AG09309 (cell line): Measurements from ENCODE around the gene CAPN1.

Source experiments
- DNase-seq: peaks from one replicate; pipeline ENCODE4 v3.0.0-alpha.2; 2010; ENCODE audit warnings: low read depth
- H3K4me3 ChIP-seq: 2 replicates; pipeline ENCODE4 v1.5.1; 2011; ENCODE audit warnings: mild to moderate bottlenecking, low read depth, low read length, moderate library complexity; ENCODE audit not compliant: control insufficient read depth
- TF ChIP-seq, protein P1 (sequence below): IDR thresholded peaks from 2 replicates; pipeline ENCODE4 v1.5.1; 2011; ENCODE audit warnings: mild to moderate bottlenecking, low read depth, low read length, inconsistent platforms; ENCODE audit not compliant: insufficient read depth, control insufficient read depth; ENCODE audit errors: missing control alignments

Gene CAPN1

GRCh38 chr11:65215441-65216076 is 33.8 kb downstream of the CAPN1 start:
- H3K4me3 ChIP-seq: no peak overlapping the region
- TF ChIP-seq, protein P1, sequence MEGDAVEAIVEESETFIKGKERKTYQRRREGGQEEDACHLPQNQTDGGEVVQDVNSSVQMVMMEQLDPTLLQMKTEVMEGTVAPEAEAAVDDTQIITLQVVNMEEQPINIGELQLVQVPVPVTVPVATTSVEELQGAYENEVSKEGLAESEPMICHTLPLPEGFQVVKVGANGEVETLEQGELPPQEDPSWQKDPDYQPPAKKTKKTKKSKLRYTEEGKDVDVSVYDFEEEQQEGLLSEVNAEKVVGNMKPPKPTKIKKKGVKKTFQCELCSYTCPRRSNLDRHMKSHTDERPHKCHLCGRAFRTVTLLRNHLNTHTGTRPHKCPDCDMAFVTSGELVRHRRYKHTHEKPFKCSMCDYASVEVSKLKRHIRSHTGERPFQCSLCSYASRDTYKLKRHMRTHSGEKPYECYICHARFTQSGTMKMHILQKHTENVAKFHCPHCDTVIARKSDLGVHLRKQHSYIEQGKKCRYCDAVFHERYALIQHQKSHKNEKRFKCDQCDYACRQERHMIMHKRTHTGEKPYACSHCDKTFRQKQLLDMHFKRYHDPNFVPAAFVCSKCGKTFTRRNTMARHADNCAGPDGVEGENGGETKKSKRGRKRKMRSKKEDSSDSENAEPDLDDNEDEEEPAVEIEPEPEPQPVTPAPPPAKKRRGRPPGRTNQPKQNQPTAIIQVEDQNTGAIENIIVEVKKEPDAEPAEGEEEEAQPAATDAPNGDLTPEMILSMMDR: no peak
- DNase-seq: no peak

DNA sequence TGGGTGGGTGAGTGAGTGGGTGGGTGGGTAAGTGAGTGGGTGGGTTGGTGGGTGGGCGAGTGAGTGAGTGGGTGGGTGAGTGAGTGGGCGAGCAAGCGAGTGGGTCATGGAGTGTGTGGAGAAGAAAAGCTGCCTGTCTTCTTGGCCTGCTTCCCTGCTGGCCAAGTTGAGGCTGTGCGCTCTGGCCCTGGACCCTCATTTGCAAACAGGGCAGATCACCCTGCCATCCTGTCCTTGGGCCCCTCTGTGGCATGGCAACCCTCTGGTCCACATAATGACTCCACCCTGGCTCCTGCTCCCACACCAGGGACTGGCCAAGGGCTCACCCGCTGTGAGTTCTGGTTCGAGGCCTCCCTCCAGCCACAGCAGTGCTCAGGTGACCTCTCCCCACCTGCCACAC is 35.1 kb downstream of the CAPN1 start:
- DNase-seq: no peak
- TF ChIP-seq, protein P1: no peak
- H3K4me3 ChIP-seq: no peak overlapping the region

- H3K4me3 ChIP-seq: no peak overlapping the region
- TF ChIP-seq, protein P1: no peak
- DNase-seq: no peak
Measured at GRCh38 chr11:65217441-65218423, 36.0 kb downstream of the CAPN1 start.

GRCh38 chr11:65218446-65218845 is 36.7 kb downstream of the CAPN1 start:
- TF ChIP-seq, protein P1: no peak
- H3K4me3 ChIP-seq: no peak overlapping the region
- DNase-seq: no peak

GRCh38 chr11:65219930-65220213 is 38.1 kb downstream of the CAPN1 start:
- H3K4me3 ChIP-seq: no peak overlapping the region
- TF ChIP-seq, protein P1: no peak
- peak; percentile 45 for DNase-seq

- TF ChIP-seq, protein P1: no peak
- H3K4me3 ChIP-seq: no peak overlapping the region
- DNase-seq: no peak
Measured at GRCh38 chr11:65221026-65221425, 39.3 kb downstream of the CAPN1 start.

GRCh38 chr11:65223011-65223410 is 41.3 kb downstream of the CAPN1 start:
- no peak overlapping the region for H3K4me3 ChIP-seq
- TF ChIP-seq, protein P1: no peak
- DNase-seq: no peak
